Measurements from ENCODE around the gene ADAMTS12.

DNA sequence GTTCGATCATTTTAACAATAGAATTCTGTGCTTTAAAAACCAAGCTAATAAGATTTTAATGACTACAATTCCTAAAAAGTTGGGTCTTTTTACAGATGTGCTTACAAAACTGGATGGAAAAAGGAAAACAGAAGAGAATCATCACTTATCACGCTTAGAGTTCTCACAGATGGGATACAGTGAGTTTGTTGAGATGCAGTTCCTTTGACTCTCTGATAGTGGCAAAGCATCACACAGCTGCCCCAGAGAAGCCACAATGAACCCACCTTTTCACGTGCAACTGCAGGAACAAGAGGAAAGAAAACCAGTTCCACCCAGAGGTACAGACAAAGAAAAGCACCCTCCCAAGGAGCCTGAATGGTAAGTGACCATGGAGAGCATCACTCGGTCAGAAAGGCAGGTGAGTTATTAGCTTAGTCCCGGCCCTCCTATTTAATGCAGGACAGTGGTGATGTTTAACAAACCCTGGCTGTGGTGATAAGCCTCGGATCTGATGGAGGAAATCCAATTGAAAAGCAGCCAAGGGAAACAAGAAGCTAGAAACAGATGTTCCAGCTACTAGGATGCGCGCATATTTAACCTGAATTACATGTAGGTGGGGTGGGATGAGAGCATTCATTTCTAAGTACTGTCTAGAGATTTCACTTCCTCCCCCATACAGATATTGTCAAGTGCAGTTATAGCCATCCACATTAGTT, 283.3 kb downstream of the ADAMTS12 start:
- TF ChIP-seq, protein P1, sequence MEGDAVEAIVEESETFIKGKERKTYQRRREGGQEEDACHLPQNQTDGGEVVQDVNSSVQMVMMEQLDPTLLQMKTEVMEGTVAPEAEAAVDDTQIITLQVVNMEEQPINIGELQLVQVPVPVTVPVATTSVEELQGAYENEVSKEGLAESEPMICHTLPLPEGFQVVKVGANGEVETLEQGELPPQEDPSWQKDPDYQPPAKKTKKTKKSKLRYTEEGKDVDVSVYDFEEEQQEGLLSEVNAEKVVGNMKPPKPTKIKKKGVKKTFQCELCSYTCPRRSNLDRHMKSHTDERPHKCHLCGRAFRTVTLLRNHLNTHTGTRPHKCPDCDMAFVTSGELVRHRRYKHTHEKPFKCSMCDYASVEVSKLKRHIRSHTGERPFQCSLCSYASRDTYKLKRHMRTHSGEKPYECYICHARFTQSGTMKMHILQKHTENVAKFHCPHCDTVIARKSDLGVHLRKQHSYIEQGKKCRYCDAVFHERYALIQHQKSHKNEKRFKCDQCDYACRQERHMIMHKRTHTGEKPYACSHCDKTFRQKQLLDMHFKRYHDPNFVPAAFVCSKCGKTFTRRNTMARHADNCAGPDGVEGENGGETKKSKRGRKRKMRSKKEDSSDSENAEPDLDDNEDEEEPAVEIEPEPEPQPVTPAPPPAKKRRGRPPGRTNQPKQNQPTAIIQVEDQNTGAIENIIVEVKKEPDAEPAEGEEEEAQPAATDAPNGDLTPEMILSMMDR (IDR thresholded peaks at IDR 0.05): no peak
- TF ChIP-seq POLR2AphosphoS5 (IDR thresholded peaks at IDR 0.05) (no peak), POLR2A (IDR thresholded peaks at IDR 0.05) (no peak)
